GM18951 (cell line): Measurements from ENCODE around the gene MYMX.
"Not testable (repeated sequence)": the region's sequence is repeated elsewhere in the genome, so short reads cannot be mapped to it uniquely, and the experiment has no call there.

ENCODE experiments used
- POLR2A ChIP-seq: IDR thresholded peaks from 4 replicates; pipeline ENCODE4 v1.6.1; 2011; ENCODE audit warnings: mild to moderate bottlenecking; ENCODE audit not compliant: insufficient read length, insufficient read depth; ENCODE audit errors: extremely low read depth
- in situ Hi-C: fragments of 300-500 bp; cut with MboI; formaldehyde crosslinking; loops from one replicate; pipeline ENCODE4 v1.12.0; 2022; ENCODE audit warnings: low sequenced_read_pairs, mixed read lengths, inconsistent platforms; ENCODE audit not compliant: unreplicated experiment

Gene MYMX

DNA sequence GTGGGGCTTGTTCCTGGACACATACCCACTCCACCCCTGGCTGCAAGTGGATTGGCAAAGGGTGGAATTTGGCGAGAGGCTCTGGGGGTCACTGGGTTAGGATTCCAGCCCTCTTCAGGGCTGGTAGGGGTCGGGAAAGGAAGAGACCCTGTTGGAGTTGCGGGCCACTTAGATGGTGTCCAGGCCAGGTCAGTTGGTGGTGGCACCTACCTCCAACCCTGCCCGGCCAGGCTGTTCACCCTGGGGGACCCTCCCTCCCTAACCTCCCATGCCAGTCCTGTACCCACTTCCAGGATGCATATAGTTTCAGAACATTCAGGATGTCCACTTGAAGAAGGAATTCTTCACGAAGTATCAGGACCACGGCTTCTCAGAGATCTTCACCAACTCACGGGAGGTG lies 37.1 kb upstream of the MYMX start:
- no peak for TF ChIP-seq POLR2A
- in situ Hi-C loops: no loop called here

- in situ Hi-C loops: no loop called here
- no peak for TF ChIP-seq POLR2A
Observed at GRCh38 chr6:44180406-44180805, 36.3 kb upstream of the MYMX start.

DNA sequence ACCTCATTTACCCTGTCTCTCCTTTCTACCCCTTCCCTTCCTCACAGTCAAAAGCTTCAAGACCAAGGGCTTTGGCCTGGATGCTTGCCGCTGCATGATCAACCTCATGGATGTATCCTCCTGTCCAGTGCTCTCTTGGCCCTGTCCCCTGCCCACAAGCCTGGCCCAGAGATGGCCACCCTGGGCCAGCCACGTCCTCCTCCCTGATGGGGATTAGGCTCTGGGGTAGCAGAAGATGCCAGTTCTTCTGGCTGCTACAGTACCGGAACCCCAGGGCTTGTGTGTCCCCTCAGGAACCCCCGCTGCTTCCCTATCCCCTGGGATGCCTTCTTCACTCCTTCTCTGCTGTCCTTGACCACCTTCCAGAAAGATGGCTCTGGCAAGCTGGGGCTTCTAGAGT lies 35.8 kb upstream of the MYMX start:
- no peak for TF ChIP-seq POLR2A
- in situ Hi-C loops: no loop called here

- in situ Hi-C loops: not testable (repeated sequence)
Observed at GRCh38 chr6:44181784-44182183, 34.9 kb upstream of the MYMX start.

DNA sequence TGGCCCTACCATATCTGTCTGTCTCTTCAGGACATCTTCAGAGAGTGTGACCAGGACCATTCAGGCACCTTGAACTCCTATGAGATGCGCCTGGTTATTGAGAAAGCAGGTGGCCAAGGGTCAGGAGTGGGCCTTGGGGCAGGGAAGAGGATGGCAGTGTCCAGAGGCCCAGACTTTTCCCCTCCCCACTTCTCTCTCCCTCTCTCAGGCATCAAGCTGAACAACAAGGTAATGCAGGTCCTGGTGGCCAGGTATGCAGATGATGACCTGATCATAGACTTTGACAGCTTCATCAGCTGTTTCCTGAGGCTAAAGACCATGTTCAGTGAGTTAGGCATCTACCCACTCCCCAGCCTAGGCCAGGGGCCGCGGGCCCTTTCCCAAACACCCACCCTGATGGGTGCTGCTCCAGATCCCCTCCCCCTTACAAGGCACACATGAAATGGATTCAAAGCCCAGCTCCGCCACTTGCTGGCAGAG lies 33.8 kb upstream of the MYMX start:
- no peak for TF ChIP-seq POLR2A
- in situ Hi-C loops: no loop called here

DNA sequence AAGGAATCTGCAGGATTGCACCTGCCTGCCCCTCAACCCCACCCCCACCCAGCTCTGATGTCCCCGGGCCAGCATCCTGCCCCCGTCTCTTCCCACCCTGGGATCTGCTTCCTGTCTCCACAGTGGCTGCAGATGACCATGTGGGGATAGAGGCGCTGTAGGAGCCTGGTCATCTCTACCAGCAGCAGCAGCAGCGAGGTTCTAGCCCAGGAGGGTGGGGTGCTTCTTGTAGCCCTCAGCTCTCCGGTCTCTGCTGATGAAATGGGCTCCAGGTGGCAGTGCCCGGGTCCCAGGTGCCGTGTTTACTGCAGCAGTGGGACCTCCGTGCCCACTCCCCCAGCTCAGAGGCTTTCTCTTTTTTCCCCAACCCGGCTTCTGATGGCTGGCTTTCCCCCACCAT lies 32.9 kb upstream of the MYMX start:
- no peak for TF ChIP-seq POLR2A

DNA sequence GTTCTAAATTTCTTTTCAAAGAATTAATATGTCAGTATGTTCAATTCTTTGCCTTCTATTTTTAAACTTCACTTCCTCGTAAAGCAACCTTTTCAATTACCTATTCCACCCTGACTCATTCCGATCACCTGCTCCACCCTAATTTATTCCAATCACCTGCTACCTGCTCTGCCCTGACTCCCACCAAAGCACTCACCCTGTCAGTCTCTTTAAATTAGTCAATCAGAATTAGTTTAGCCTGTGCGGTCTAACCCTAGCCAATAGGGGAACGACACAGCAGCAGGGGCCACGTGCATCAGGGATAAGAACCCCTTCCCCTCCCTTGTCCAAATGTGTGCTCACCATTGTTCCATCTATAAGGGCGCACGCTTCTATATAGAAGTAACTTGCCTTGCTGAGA lies 31.4 kb upstream of the MYMX start:
- in situ Hi-C loops: not testable (repeated sequence)

More for the DNA sequence above, 32.9 kb upstream of the MYMX start:
- in situ Hi-C loops: no loop called here

DNA sequence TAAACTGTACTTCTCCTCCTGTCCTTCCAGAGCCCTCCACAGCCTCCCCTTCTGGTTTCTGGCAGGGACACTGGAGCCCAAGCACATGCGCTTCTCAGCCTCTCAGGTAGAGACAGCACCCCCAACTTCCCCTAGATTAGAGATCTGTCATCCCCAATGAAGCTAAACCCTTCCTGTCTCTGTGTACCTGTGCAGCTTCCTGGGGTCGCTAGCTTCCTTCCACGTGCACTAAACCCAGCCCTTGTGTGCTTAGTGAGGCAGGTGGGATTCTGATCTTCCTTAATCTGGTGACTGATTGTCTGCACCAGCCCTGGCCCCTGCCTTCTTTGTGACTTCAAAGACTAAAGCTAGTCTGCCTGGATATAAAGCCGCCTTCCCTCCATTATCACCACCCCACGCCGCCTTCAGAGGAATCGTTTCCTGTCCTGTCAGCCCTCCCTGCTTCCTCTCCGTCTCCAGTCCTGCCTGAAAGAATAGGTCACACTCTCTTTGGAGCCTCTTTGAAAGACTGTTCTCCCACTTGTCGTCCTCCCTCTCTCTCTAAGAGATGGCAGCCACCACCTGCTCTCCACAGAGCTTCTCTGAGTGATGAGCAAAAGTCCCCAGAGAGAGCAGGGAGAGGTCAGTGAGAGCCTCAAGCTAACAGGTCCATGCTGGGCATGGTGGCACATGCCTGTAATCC lies 30.6 kb upstream of the MYMX start:
- TF ChIP-seq POLR2A: no peak
- in situ Hi-C loops: no loop called here

DNA sequence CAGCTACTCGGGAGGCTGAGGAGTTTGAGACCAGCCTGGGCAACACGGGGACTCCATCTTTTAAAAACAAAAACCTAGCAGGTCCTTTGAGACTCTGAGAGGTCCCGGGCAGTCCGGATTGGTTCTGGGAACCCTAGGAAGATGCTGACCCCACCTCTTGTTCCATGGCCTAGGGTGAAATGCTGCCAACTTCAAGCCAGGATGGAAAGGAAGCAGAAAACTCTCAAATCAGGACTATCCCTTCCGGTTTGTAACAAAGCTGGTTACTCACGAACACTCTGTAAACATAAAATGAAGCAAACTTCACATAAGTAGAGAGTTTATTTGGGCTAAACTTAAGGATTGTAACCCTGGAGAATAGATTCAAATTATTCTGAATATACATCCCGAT lies 30.1 kb upstream of the MYMX start:
- no peak for TF ChIP-seq POLR2A
- in situ Hi-C loops: no loop called here

DNA sequence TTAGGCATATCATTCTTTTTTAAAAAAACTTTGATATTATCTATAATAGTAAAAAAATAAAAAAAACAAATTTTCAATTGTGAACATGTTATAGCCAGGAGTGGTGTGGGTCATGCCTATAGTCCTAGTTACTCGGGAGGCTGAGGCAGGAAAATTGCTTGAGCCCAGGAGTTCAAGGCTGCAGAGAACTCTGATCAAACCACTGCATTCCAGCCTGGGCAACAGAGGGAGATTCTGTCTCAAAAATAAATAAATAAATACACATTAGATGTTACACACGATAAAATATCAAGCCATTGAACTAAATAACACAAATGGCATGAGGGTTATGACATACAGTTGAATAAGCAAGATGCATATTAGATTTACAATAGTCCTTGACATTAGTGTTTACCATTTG lies 27.9 kb upstream of the MYMX start:
- in situ Hi-C loops: no loop called here
- TF ChIP-seq POLR2A: no peak

DNA sequence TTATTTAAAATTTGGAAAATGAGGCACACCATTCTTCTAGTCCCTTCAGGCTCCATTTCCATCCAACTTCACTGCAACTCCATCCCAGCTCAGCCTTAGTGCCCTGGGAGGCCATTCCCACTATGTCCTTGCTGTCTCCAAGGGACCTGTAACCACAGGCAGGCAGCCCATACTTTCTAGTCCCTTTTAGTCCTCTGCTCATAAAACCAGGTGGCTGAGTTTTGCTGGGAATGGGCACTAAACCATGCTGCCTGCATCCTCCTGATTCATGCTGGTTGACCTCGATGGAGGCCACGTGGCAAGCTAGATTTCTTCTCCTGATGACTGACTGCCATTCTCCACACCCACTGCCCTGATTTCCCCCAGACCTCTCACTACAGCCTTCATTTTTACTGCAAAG lies 27.5 kb upstream of the MYMX start:
- TF ChIP-seq POLR2A: no peak
- in situ Hi-C loops: no loop called here

DNA sequence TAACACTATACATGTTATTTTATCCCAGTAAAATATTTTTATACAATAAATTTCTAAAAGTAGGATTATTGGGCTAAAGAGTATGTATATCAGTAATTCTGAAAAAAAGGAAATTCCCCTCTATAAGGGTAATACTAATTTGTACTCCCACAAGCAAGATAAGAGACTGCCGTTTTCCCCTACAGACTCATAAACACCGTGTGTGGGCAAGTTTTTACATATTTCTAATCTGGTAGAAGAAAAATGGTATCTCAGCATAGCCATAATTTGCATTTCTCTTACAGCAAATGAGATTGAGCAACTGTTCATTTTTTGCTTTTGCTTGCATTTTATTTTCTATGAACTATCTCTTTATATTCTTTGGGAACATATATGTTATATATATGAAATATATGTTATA lies 26.0 kb upstream of the MYMX start:
- no peak for TF ChIP-seq POLR2A
- in situ Hi-C loops: no loop called here

DNA sequence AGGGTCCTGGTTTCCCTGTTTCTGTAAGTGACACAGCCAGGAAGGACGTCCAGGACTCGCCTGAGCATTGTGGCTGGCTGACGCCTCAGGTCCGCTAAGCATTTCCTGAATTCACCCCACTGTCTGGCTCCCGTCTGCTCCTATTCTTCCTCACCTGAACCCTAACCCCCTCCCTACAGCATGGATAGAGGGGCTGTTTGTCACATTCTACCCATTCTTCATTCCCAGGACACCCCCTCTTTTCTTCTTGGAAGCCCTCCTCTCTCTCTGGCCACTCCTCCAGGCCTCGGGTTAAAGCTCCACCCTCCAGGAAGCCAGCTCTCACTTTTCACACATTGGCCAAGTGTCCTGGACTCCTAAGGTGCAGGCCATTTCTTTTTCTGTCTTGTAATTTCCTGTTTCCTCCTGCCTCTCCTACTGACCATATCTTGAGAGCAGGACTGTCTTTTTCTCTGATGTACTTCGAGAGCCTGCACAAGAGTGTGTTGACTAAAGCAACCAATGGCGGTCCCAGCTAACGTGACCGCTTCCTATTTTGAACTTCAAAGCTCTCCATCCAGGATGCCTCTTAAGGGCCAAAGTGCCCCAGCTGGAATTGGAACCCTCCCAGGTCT lies 24.2 kb upstream of the MYMX start:
- in situ Hi-C loops: no loop called here
- TF ChIP-seq POLR2A: no peak

GRCh38 chr6:44193307-44193910 lies 23.3 kb upstream of the MYMX start:
- in situ Hi-C loops: no loop called here
- no peak for TF ChIP-seq POLR2A
